HG03558 (cell line): ENCODE measurements around the gene CNOT8.

Experiments
- ATAC-seq: cut with Tn5 transposase; IDR thresholded peaks from one replicate; pipeline ENCODE4 v1.9.1; 2021; ENCODE audit warnings: moderate number of reproducible peaks; ENCODE audit not compliant: unreplicated experiment; ENCODE audit errors: extremely low read depth

The CNOT8 gene

GRCh38 chr5:154862766-154863165 lies 4.3 kb downstream of the CNOT8 start:
- ATAC-seq = no peak

- ATAC-seq = no peak
Observed at GRCh38 chr5:154863291-154864080, 5.1 kb downstream of the CNOT8 start.

- ATAC-seq = no peak
Observed at GRCh38 chr5:154865466-154866184, 7.2 kb downstream of the CNOT8 start.

- ATAC-seq = no peak
Observed at GRCh38 chr5:154866841-154867240, 8.4 kb downstream of the CNOT8 start.

GRCh38 chr5:154868702-154869101 lies 10.3 kb downstream of the CNOT8 start:
- no peak for ATAC-seq

GRCh38 chr5:154871734-154872133 lies 13.3 kb downstream of the CNOT8 start:
- no peak for ATAC-seq

- no peak for ATAC-seq
Observed at GRCh38 chr5:154873791-154874331, 15.4 kb downstream of the CNOT8 start.

GRCh38 chr5:154878642-154879335 lies 20.4 kb downstream of the CNOT8 start:
- no peak for ATAC-seq

GRCh38 chr5:154881986-154882385 lies 23.6 kb downstream of the CNOT8 start:
- ATAC-seq = no peak

GRCh38 chr5:154884424-154884823 lies 26.0 kb downstream of the CNOT8 start:
- ATAC-seq = no peak

GRCh38 chr5:154885439-154885838 lies 27.0 kb downstream of the CNOT8 start:
- no peak for ATAC-seq

- ATAC-seq = no peak
Observed at GRCh38 chr5:154892369-154892771, 33.9 kb downstream of the CNOT8 start.

- no peak for ATAC-seq
Observed at GRCh38 chr5:154893381-154893780, 35.0 kb downstream of the CNOT8 start.

GRCh38 chr5:154895606-154896561 lies 37.5 kb downstream of the CNOT8 start:
- no peak for ATAC-seq

- no peak for ATAC-seq
Observed at GRCh38 chr5:154896562-154897165, 38.2 kb downstream of the CNOT8 start.

GRCh38 chr5:154898210-154898609 lies 39.8 kb downstream of the CNOT8 start:
- no peak for ATAC-seq

- ATAC-seq = no peak
Observed at GRCh38 chr5:154899151-154899816, 40.9 kb downstream of the CNOT8 start.

GRCh38 chr5:154900066-154900465 lies 41.6 kb downstream of the CNOT8 start:
- ATAC-seq = no peak

GRCh38 chr5:154901276-154901675 lies 42.8 kb downstream of the CNOT8 start:
- ATAC-seq = no peak
